ENCODE data around the gene KIF3A.

Gene KIF3A

GRCh38 chr5:132674671-132675506 is 62.5 kb downstream of the KIF3A start (continued):
- TF ChIP-seq ZNF280D (tag by site-specific recombination; IDR thresholded peaks at IDR 0.05) (no peak), ZNF324 (tag by site-specific recombination; IDR thresholded peaks at IDR 0.05) (no peak)

GRCh38 chr5:132673939-132674630 is 63.3 kb downstream of the KIF3A start, which contains the start of gene IL4:
Gene IL4, plus strand, starts transcription at chr5:132673989. Its CDS starts 62 bp downstream, at chr5:132674051.
- ChIA-PET CTCF (interaction anchor here (0.8 to 1.6 kb wide), 2 partner anchors 147 to 168 kb away, joined by 3 to 4 read pairs; no protein-coding TSS in a partner anchor), POLR2A (no interaction called here)
- no peaks in the 10 kb centered on the region for H3K36me3 ChIP-seq (ENCODE audit: control insufficient read depth in 2 of 2, insufficient read depth in 1 of 2, low read length in 2 of 2)
- peak; percentile 65 for TF ChIP-seq ZBTB17 (tag by site-specific recombination; IDR thresholded peaks at IDR 0.05)
- TF ChIP-seq ZNF280D (tag by site-specific recombination; IDR thresholded peaks at IDR 0.05), result no peak
- TF ChIP-seq ZNF623 (tag by site-specific recombination; IDR thresholded peaks at IDR 0.05), result no peak
- no peak for TF ChIP-seq ZNF404 (tag by site-specific recombination; IDR thresholded peaks at IDR 0.05)
- no peaks in the 10 kb centered on the region for H3K4me1 ChIP-seq (ENCODE audit: control insufficient read depth, insufficient read depth, low read length)
- no peak within 1 kb of the TSS for H3K4me3 ChIP-seq (ENCODE audit: low read depth, low read length)
- H3K9me3 ChIP-seq (ENCODE audit: control insufficient read depth, insufficient read depth, low read depth, low read length), result no peaks in the 10 kb centered on the region
- H3K27ac ChIP-seq (ENCODE audit: extremely low read depth, low read depth, low read length), result no peak within 1 kb of the TSS

- CTCF ChIA-PET, result interaction anchor here (0.8 to 1.6 kb wide), 2 partner anchors 147 to 167 kb away, joined by 3 to 4 read pairs; no protein-coding TSS in a partner anchor
- no peaks in the 10 kb centered on the region for H3K4me1 ChIP-seq (ENCODE audit: control insufficient read depth, insufficient read depth, low read length)
- no peak overlapping the region for H3K4me3 ChIP-seq (ENCODE audit: low read depth, low read length)
- POLR2A ChIA-PET, result no interaction called here
- H3K36me3 ChIP-seq (ENCODE audit: control insufficient read depth in 2 of 2, insufficient read depth in 1 of 2, low read length in 2 of 2), result no peaks in the 10 kb centered on the region
- H3K9me3 ChIP-seq (ENCODE audit: control insufficient read depth, insufficient read depth, low read depth, low read length), result no peaks in the 10 kb centered on the region
- TF ChIP-seq ZNF585B (tag by site-specific recombination; IDR thresholded peaks at IDR 0.05) (no peak), SCRT1 (tag by site-specific recombination; IDR thresholded peaks at IDR 0.05; ENCODE audit: borderline replicate concordance) (no peak), ZBTB1 (tag by site-specific recombination; IDR thresholded peaks at IDR 0.05) (no peak), SP7 (tag by site-specific recombination; IDR thresholded peaks at IDR 0.05) (no peak), AEBP2 (tag by site-specific recombination; IDR thresholded peaks at IDR 0.05; ENCODE audit: borderline replicate concordance) (no peak), SCRT2 (tag by site-specific recombination; IDR thresholded peaks at IDR 0.05) (peak; percentile 57; the same call in 1 of the 2 replicates)
- no peak overlapping the region for H3K27ac ChIP-seq (ENCODE audit: extremely low read depth, low read depth, low read length)
Observed at GRCh38 chr5:132673488-132673887, 63.9 kb downstream of the KIF3A start.

All from HEK293 (cell line).